Sigmoid colon (tissue), 7 donors: ENCODE data around the gene SLC28A1. TPM values are rescaled to one million over a fixed set of nuclear protein-coding genes. Genes with fewer than 3 reads are reported as not detected.

ENCODE experiments used
- DNase-seq: peaks from one replicate; pipeline ENCODE4 v3.0.0-alpha.2; 2019
- H3K27ac ChIP-seq, 4 donors: fragments of 200-600 bp; sonication (generic); one replicate each; pipeline ENCODE4 v1.5.1; 2016 to 2019; ENCODE audit warnings: mild to moderate bottlenecking in 1 of 4
- H3K27me3 ChIP-seq, 3 donors: fragments of 200-600 bp; sonication (generic); one replicate each; pipeline ENCODE4 v1.5.1; 2019; ENCODE audit warnings: mild to moderate bottlenecking in 1 of 3
- H3K36me3 ChIP-seq, 4 donors: fragments of 200-600 bp; sonication (generic); one replicate each; pipeline ENCODE4 v1.5.1; 2016 to 2019
- H3K4me1 ChIP-seq, 4 donors: fragments of 200-600 bp; sonication (generic); one replicate each; pipeline ENCODE4 v1.5.1; 2017 to 2019
- H3K4me3 ChIP-seq, 4 donors: fragments of 200-600 bp; sonication (generic); one replicate each; pipeline ENCODE4 v1.5.1; 2017 to 2019; ENCODE audit warnings: mild to moderate bottlenecking in 2 of 4, moderate library complexity in 1 of 4
- H3K9me3 ChIP-seq, 4 donors: fragments of 200-600 bp in 3 of 4; sonication (generic) in 3 of 4; one replicate each; pipeline versions ENCODE4 v1.5.1 to v1.6.1; 2013 to 2019
- EP300 ChIP-seq, 4 donors: sonication (generic); formaldehyde crosslinking; IDR thresholded peaks; one replicate each; pipeline ENCODE4 v1.6.1; 2017; ENCODE audit warnings: antibody characterized with exemption in 4 of 4
- POLR2A ChIP-seq, 2 donors: fragments of 450-650 bp; IDR thresholded peaks; one replicate each; pipeline ENCODE4 v1.6.1; 2016; ENCODE audit warnings: antibody characterized with exemption in 2 of 2, mild to moderate bottlenecking in 2 of 2, moderate library complexity in 2 of 2
- POLR2AphosphoS5 ChIP-seq, 4 donors: sonication (generic); formaldehyde crosslinking; IDR thresholded peaks; one replicate each; pipeline ENCODE4 v1.6.1; 2017; ENCODE audit warnings: antibody characterized with exemption in 4 of 4
- WGBS, 2 donors: extraction: QIAGEN DNeasy Blood & Tissue Kit; methylation state at CpG; one replicate each; pipeline ENCODE4 v1.1.7; 2013; 5-methylcytosine and 5-hydroxymethylcytosine counted together
- intact Hi-C: fragments of 100-400 bp; cut with DNase I; formaldehyde crosslinking; loops from one replicate; pipeline ENCODE4 v1.15.1; 2023
- polyA plus RNA-seq, 3 donors: library from polyadenylated mRNA; stranded (reverse); fragments of 200-250 nt; gene quantifications; one replicate each; pipeline ENCODE4 v1.2.3, GENCODE V29; 2013
- total RNA-seq, 4 donors: library from RNA; depleted of rRNA; stranded (reverse); fragments of >200 nt; gene quantifications; one replicate each; pipeline ENCODE4 v1.1.0, GENCODE V29; 2016
- TF ChIP-seq, protein P1 (sequence below), 4 experiments: fragments of 450-650 bp in 3 of 4; fragments of 200-600 bp in 1 of 4; IDR thresholded peaks; one replicate each; pipeline ENCODE4 v1.5.1; 2016 to 2019; ENCODE audit warnings: antibody characterized with exemption in 4 of 4, mild to moderate bottlenecking in 3 of 4, moderate library complexity in 2 of 4
- donor health status: healthy with polysubstance abuse.
- donor health status: Bipolar disorder and iron deficiency.
- donor health status: healthy.

SLC28A1 gene
- total and polyA plus RNA-seq, 7 donors = not detected

DNA sequence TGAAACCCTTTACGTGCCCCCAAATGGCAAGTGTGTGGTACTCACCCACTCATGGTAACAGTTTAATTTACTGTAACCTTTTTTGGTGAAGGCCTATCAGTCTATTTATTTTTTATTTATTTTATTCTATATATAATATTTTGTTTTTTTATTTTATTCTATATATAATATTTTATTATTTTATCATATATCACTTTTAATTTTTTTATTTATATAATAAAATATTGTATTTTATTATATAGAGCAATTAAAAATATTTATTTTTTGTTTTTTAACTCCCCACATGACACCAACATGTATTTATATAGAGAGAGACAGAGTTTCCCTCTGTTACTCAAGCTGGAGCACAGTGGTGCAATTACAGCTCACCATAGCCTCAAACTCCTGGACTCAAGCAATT, 41.4 kb downstream of the SLC28A1 start:
- DNase-seq = peak; percentile 1
- no peaks in the 10 kb centered on the region for H3K36me3 ChIP-seq
- no peak for TF ChIP-seq EP300 (IDR thresholded peaks at IDR 0.05)
- TF ChIP-seq POLR2AphosphoS5 (IDR thresholded peaks at IDR 0.05) = no peak
- TF ChIP-seq, protein P1, sequence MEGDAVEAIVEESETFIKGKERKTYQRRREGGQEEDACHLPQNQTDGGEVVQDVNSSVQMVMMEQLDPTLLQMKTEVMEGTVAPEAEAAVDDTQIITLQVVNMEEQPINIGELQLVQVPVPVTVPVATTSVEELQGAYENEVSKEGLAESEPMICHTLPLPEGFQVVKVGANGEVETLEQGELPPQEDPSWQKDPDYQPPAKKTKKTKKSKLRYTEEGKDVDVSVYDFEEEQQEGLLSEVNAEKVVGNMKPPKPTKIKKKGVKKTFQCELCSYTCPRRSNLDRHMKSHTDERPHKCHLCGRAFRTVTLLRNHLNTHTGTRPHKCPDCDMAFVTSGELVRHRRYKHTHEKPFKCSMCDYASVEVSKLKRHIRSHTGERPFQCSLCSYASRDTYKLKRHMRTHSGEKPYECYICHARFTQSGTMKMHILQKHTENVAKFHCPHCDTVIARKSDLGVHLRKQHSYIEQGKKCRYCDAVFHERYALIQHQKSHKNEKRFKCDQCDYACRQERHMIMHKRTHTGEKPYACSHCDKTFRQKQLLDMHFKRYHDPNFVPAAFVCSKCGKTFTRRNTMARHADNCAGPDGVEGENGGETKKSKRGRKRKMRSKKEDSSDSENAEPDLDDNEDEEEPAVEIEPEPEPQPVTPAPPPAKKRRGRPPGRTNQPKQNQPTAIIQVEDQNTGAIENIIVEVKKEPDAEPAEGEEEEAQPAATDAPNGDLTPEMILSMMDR (IDR thresholded peaks at IDR 0.05) = no peak
- TF ChIP-seq POLR2A (IDR thresholded peaks at IDR 0.05) = no peak
- no peak overlapping the region for H3K4me3 ChIP-seq
- H3K4me1 ChIP-seq = peaks cover 0 to 15% (median 9%) of the 10 kb centered on the region in 4 donors
- H3K9me3 ChIP-seq = no peaks in the 10 kb centered on the region
- 92 to 100% methylated on average over 1 of the region's 1 CpG for WGBS, 2 donors
- intact Hi-C loops = loop anchor here (2.0 kb wide), 1 partner anchor 267 kb away; the partner anchor contains the start of gene NMB
- no peaks in the 10 kb centered on the region for H3K27me3 ChIP-seq
- H3K27ac ChIP-seq = no peak overlapping the region

DNA sequence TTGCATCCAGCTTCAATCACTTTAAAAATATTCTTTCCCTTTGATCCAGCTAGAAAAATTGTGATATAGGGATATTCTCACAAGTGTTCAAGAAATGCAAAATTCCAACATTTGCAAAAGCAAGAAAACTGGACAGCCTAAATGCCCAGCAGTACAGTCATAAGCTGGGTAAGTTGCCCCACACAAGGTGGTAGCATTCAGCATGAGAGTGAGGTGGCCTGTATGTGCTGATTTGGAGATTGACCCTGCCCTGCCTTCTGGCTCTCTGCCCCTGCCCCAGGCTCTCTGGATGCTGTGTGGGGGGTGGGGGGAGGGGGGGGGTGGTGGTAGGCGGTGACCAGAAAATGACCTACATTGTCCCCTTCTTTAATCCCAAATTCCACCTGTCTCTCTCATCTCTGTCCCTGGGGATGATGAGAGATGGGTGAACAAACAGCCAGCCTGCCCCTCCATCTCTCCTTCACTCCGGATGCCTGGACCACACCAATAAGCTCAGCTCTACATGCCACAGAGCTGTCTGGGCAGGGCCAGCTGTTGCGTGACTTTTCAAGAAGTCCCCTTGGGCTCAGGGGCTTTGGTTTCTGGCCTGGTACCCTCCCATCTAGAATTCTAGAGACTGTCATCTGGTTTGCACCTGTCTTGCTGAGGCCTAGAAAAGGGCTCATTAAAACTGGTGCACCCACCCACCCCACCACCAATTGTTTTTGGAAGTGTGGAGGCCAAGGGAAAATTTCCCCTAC, 42.2 kb downstream of the SLC28A1 start:
- no peaks in the 10 kb centered on the region for H3K36me3 ChIP-seq
- TF ChIP-seq POLR2A (IDR thresholded peaks at IDR 0.05) (no peak), POLR2AphosphoS5 (IDR thresholded peaks at IDR 0.05) (no peak), EP300 (IDR thresholded peaks at IDR 0.05) (no peak)
- TF ChIP-seq, protein P1 (IDR thresholded peaks at IDR 0.05) = no peak
- H3K27ac ChIP-seq = no peak overlapping the region
- H3K9me3 ChIP-seq = no peaks in the 10 kb centered on the region
- H3K4me3 ChIP-seq = no peak overlapping the region
- intact Hi-C loops = loop anchor here (2.0 kb wide), 1 partner anchor 268 kb away; the partner anchor contains the start of gene NMB
- H3K27me3 ChIP-seq = no peaks in the 10 kb centered on the region
- WGBS, 2 donors = 89 to 96% methylated on average over 3 of the region's 3 CpGs
- DNase-seq = peak; percentile 35
- H3K4me1 ChIP-seq = peaks cover 0 to 15% (median 9%) of the 10 kb centered on the region in 4 donors

DNA sequence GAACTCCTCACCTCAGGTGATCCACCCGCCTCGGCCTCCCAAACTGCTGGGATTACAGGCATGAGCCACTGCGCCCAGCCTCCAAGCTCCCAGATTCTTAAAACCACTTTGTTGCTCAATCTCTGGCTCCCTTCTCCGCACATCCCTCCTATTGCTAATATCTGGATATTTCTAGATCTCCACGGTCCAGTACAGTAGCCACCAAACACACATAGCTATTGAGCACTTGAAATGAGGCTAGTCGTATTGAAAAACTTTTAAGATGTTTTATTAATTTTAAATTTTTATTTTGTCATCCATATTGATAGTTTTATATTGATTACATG, 44.3 kb downstream of the SLC28A1 start:
- intact Hi-C loops = loop anchor here (1.0 to 2.0 kb wide), 3 partner anchors 84 to 341 kb away; partner anchors contain the start of gene ZNF592
- peaks cover 0 to 15% (median 9%) of the 10 kb centered on the region in 4 donors for H3K4me1 ChIP-seq
- TF ChIP-seq, protein P1 (IDR thresholded peaks at IDR 0.05) = no peak
- TF ChIP-seq EP300 (IDR thresholded peaks at IDR 0.05) (no peak), POLR2A (IDR thresholded peaks at IDR 0.05) (no peak), POLR2AphosphoS5 (IDR thresholded peaks at IDR 0.05) (no peak)
- H3K27me3 ChIP-seq = no peaks in the 10 kb centered on the region
- no peak for DNase-seq
- no peaks in the 10 kb centered on the region for H3K36me3 ChIP-seq
- no peaks in the 10 kb centered on the region for H3K9me3 ChIP-seq
- no peak overlapping the region for H3K27ac ChIP-seq
- H3K4me3 ChIP-seq = no peak overlapping the region
- WGBS, 2 donors = 63 to 82% methylated on average over 6 of the region's 6 CpGs

DNA sequence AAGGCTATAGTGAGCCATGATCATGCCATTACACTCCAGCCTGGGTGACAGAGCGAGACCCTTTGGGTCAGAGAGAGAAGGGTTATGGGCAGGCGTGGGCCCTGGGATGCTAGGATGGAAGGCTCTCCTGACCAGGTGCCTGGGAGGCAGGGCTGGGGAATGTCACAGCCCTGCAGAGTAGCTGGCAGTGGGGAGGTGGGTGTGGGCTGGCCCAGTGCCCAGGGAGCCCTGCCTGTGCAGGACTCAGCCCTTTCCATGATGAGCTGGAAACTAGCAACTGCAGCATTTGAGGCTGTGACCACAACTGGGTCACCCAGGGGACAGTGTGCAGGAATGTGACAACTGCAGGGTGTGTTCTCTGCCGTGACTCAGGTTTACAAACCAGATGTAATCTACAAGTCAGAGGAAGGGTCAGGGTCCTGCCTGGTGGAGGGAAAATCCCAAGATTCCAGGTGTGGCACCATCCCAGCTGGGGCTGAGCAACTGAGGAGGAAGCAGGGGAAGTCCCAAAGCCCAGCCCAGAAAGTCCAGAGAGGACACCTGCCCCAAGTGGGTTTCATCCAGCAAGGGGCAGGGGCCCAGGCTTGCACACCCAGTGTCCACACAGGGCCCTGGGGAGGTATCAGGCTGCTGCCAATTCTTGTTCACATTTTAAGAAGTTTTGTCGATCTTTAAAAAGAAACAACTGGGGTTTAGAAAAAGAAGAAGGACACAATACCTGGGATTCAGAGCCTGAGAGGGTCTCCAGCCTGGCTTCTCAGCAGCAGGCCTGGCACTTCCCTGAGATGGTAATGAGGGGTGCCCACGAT, 45.5 kb downstream of the SLC28A1 start:
- Histone ChIP-seq H3K36me3 (no peaks in the 10 kb centered on the region), H3K27me3 (no peaks in the 10 kb centered on the region), H3K27ac (no peak overlapping the region), H3K4me1 (peaks cover 0 to 8% (median 7%) of the 10 kb centered on the region in 4 donors), H3K4me3 (no peak overlapping the region), H3K9me3 (no peaks in the 10 kb centered on the region)
- TF ChIP-seq, protein P1 (IDR thresholded peaks at IDR 0.05) = no peak
- TF ChIP-seq EP300 (IDR thresholded peaks at IDR 0.05) (no peak), POLR2AphosphoS5 (IDR thresholded peaks at IDR 0.05) (no peak), POLR2A (IDR thresholded peaks at IDR 0.05) (no peak)
- intact Hi-C loops = loop anchor here (2.0 kb wide), 2 partner anchors 85 to 181 kb away; partner anchors contain the start of gene ZNF592
- no peak for DNase-seq
- 22 to 59% methylated on average over 5 of the region's 5 CpGs for WGBS, 2 donors
